ENCODE measurements around the gene PTPRN2. TPM values are rescaled to one million over a fixed set of nuclear protein-coding genes. Genes with fewer than 3 reads are reported as not detected.

PTPRN2 gene
- total and polyA plus RNA-seq, 2 donors (not counting 1 experiment from before 2014, with no cell fraction given): 0.54 to 1.2 TPM

DNA sequence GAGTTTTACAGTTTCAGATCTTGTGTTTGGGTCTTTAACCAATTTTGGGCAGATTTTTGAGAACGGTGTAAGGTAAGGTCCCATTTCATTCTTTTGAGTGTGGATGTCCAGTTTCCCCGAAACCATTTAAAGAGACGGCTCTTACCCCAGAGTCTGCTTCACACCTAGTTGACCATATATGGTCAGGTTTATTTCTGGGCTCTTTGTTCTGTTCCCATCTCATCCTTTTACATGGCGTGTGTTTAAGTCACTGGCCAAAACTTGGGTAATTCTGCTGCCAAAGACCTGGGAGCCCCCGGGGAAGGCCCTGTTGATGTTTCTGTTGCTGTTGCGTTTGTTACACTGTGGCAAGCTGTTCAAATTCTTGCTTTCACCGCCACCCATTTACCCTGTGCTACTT is 120.1 kb downstream of the PTPRN2 start:
- H3K9ac ChIP-seq (ENCODE audit: insufficient read depth, low read length): no peak overlapping the region
- no peaks in the 10 kb centered on the region for H3K4me1 ChIP-seq (ENCODE audit: control insufficient read depth, extremely low read depth, insufficient read depth, low read length)
- no peaks in the 10 kb centered on the region for H3K27me3 ChIP-seq (ENCODE audit: control insufficient read depth, insufficient read depth, low read length)
- no peaks in the 10 kb centered on the region for H3K9me3 ChIP-seq (ENCODE audit: control insufficient read depth, insufficient read depth, low read depth, low read length)
- H3K4me3 ChIP-seq (replicated peaks in 1 of 4; ENCODE audit: control extremely low read depth in 1 of 4, insufficient read depth in 1 of 4, low read depth in 3 of 4, low read length in 4 of 4): no peak overlapping the region
- DNase-seq (ENCODE audit: low read depth in 2 of 2): no peak
- H4K20me1 ChIP-seq (ENCODE audit: control insufficient read depth, extremely low read depth, insufficient read depth, low read length): no peaks in the 10 kb centered on the region
- H3K79me2 ChIP-seq (ENCODE audit: control insufficient read depth, insufficient read depth, low read length): no peaks in the 10 kb centered on the region
- no peaks in the 10 kb centered on the region for H3K36me3 ChIP-seq (ENCODE audit: control insufficient read depth, insufficient read depth, low read length)
- H3K4me2 ChIP-seq (ENCODE audit: extremely low read depth, insufficient read depth, low read length): no peak overlapping the region
- TF ChIP-seq EZH2 (IDR thresholded peaks at IDR 0.05; ENCODE audit: low read length, missing control alignments): no peak
- TF ChIP-seq, protein P1, sequence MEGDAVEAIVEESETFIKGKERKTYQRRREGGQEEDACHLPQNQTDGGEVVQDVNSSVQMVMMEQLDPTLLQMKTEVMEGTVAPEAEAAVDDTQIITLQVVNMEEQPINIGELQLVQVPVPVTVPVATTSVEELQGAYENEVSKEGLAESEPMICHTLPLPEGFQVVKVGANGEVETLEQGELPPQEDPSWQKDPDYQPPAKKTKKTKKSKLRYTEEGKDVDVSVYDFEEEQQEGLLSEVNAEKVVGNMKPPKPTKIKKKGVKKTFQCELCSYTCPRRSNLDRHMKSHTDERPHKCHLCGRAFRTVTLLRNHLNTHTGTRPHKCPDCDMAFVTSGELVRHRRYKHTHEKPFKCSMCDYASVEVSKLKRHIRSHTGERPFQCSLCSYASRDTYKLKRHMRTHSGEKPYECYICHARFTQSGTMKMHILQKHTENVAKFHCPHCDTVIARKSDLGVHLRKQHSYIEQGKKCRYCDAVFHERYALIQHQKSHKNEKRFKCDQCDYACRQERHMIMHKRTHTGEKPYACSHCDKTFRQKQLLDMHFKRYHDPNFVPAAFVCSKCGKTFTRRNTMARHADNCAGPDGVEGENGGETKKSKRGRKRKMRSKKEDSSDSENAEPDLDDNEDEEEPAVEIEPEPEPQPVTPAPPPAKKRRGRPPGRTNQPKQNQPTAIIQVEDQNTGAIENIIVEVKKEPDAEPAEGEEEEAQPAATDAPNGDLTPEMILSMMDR (conservative IDR thresholded peaks at IDR 0.05 in 1 of 2, IDR thresholded peaks at IDR 0.05 in 1 of 2; ENCODE audit: low read depth in 1 of 2, low read length in 2 of 2): no peak
- H2AFZ ChIP-seq (ENCODE audit: low read length): no peak overlapping the region
- no peak overlapping the region for H3K27ac ChIP-seq (ENCODE audit: insufficient read depth, low read length)

DNA sequence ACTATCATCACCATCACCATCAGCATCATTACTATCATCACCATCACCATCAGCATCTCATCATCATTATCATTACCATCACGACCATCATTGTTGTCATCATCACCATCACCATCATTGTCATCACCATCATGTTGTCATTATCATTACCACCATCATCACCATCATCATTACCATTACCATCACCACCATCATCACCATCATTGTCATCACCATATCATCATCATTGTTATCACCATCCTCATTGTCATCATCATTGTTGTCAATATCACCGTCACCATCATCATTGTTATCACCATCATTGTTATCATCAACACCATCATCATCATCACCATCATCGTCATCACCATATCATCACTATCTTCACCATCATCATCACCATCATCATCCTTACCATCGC is 124.3 kb downstream of the PTPRN2 start:
- no peak overlapping the region for H3K27ac ChIP-seq (ENCODE audit: insufficient read depth, low read length)
- H3K79me2 ChIP-seq (ENCODE audit: control insufficient read depth, insufficient read depth, low read length): no peaks in the 10 kb centered on the region
- H3K36me3 ChIP-seq (ENCODE audit: control insufficient read depth, insufficient read depth, low read length): no peaks in the 10 kb centered on the region
- no peaks in the 10 kb centered on the region for H3K27me3 ChIP-seq (ENCODE audit: control insufficient read depth, insufficient read depth, low read length)
- H3K9me3 ChIP-seq (ENCODE audit: control insufficient read depth, insufficient read depth, low read depth, low read length): no peaks in the 10 kb centered on the region
- no peak overlapping the region for H2AFZ ChIP-seq (ENCODE audit: low read length)
- no peak overlapping the region for H3K4me3 ChIP-seq (replicated peaks in 1 of 4; ENCODE audit: control extremely low read depth in 1 of 4, insufficient read depth in 1 of 4, low read depth in 3 of 4, low read length in 4 of 4)
- TF ChIP-seq EZH2 (IDR thresholded peaks at IDR 0.05; ENCODE audit: low read length, missing control alignments): no peak
- TF ChIP-seq, protein P1 (conservative IDR thresholded peaks at IDR 0.05 in 1 of 2, IDR thresholded peaks at IDR 0.05 in 1 of 2; ENCODE audit: low read depth in 1 of 2, low read length in 2 of 2): no peak
- no peaks in the 10 kb centered on the region for H4K20me1 ChIP-seq (ENCODE audit: control insufficient read depth, extremely low read depth, insufficient read depth, low read length)
- no peak for DNase-seq (ENCODE audit: low read depth in 2 of 2)
- no peak overlapping the region for H3K9ac ChIP-seq (ENCODE audit: insufficient read depth, low read length)
- no peaks in the 10 kb centered on the region for H3K4me1 ChIP-seq (ENCODE audit: control insufficient read depth, extremely low read depth, insufficient read depth, low read length)
- no peak overlapping the region for H3K4me2 ChIP-seq (ENCODE audit: extremely low read depth, insufficient read depth, low read length)

DNA sequence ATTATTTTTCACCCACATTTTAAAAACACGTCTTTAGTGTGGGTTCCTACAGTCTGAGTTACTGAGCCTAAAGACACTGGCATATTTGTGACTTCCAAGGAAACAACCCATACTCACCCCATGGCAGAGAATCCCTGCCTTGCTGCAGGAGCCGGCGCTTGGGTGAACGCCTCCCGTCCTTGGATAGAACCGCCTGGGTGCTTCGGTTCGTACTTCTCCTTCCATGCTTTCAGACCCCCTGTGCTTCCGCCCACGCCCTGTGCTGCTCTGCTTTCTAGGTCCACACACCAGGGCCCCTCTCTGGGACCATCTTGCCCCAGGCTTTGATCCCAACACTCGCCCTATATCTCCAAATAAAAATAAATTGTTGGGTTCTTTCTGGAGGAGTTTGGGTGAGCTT is 125.8 kb downstream of the PTPRN2 start:
- H3K27ac ChIP-seq (ENCODE audit: insufficient read depth, low read length): no peak overlapping the region
- H3K4me2 ChIP-seq (ENCODE audit: extremely low read depth, insufficient read depth, low read length): no peak overlapping the region
- no peaks in the 10 kb centered on the region for H3K27me3 ChIP-seq (ENCODE audit: control insufficient read depth, insufficient read depth, low read length)
- no peak overlapping the region for H2AFZ ChIP-seq (ENCODE audit: low read length)
- H3K4me1 ChIP-seq (ENCODE audit: control insufficient read depth, extremely low read depth, insufficient read depth, low read length): no peaks in the 10 kb centered on the region
- no peak overlapping the region for H3K9ac ChIP-seq (ENCODE audit: insufficient read depth, low read length)
- no peaks in the 10 kb centered on the region for H3K36me3 ChIP-seq (ENCODE audit: control insufficient read depth, insufficient read depth, low read length)
- no peak for TF ChIP-seq EZH2 (IDR thresholded peaks at IDR 0.05; ENCODE audit: low read length, missing control alignments)
- TF ChIP-seq, protein P1 (conservative IDR thresholded peaks at IDR 0.05 in 1 of 2, IDR thresholded peaks at IDR 0.05 in 1 of 2; ENCODE audit: low read depth in 1 of 2, low read length in 2 of 2): no peak
- H3K4me3 ChIP-seq (replicated peaks in 1 of 4; ENCODE audit: control extremely low read depth in 1 of 4, insufficient read depth in 1 of 4, low read depth in 3 of 4, low read length in 4 of 4): no peak overlapping the region
- no peaks in the 10 kb centered on the region for H3K79me2 ChIP-seq (ENCODE audit: control insufficient read depth, insufficient read depth, low read length)
- no peak for DNase-seq (ENCODE audit: low read depth in 2 of 2)
- no peaks in the 10 kb centered on the region for H3K9me3 ChIP-seq (ENCODE audit: control insufficient read depth, insufficient read depth, low read depth, low read length)
- H4K20me1 ChIP-seq (ENCODE audit: control insufficient read depth, extremely low read depth, insufficient read depth, low read length): no peaks in the 10 kb centered on the region

All from fibroblast of lung (primary cell).